K562 (cell line): ENCODE results near the gene SLC39A5. TPM values are rescaled to one million over a fixed set of nuclear protein-coding genes. Genes with fewer than 3 reads are reported as not detected.

Experiments used
- ARID1B ChIP-seq: fragments of 450-650 bp; IDR thresholded peaks from 2 replicates; pipeline ENCODE4 v1.6.1; 2016; ENCODE audit warnings: antibody characterized with exemption, mild to moderate bottlenecking, inconsistent platforms
- CBX5 ChIP-seq: IDR thresholded peaks from 2 replicates; pipeline ENCODE4 v1.6.1; 2014; ENCODE audit warnings: low read depth, borderline replicate concordance
- ELF2 ChIP-seq: fragments of 250-450 bp; sonication (Bioruptor Pico); IDR thresholded peaks from 2 replicates; pipeline ENCODE4 v1.5.0; 2021; ENCODE audit warnings: mild to moderate bottlenecking
- HIVEP1 ChIP-seq: fragments of 250-450 bp; sonication (Bioruptor Pico); IDR thresholded peaks from 2 replicates; pipeline ENCODE4 v1.4.0; 2020; ENCODE audit warnings: mild to moderate bottlenecking
- KLF16 ChIP-seq: IDR thresholded peaks from 2 replicates; pipeline ENCODE4 v1.6.1; 2016; ENCODE audit warnings: antibody characterized with exemption
- NR1H2 ChIP-seq: sonication (generic); formaldehyde crosslinking; IDR thresholded peaks from 2 replicates; pipeline ENCODE4 v1.4.0; 2020; ENCODE audit warnings: mild to moderate bottlenecking, missing genetic modification reagents
- NRF1 ChIP-seq, 2 experiments: fragments of 450-650 bp; IDR thresholded peaks in 1 of 2; conservative IDR thresholded peaks in 1 of 2; 2 replicates each; pipeline ENCODE4 v1.6.1; 2014; ENCODE audit warnings: mild to moderate bottlenecking in 2 of 2
- PATZ1 ChIP-seq: fragments of 250-450 bp; sonication (Bioruptor Pico); IDR thresholded peaks from 2 replicates; pipeline ENCODE4 v1.5.0; 2020; ENCODE audit warnings: mild to moderate bottlenecking, borderline replicate concordance
- SMARCB1 ChIP-seq: IDR thresholded peaks from 2 replicates; pipeline ENCODE4 v1.6.1; 2011; ENCODE audit warnings: improper control_type of control experiment, low read depth; ENCODE audit not compliant: insufficient read length
- SOX6 ChIP-seq: fragments of 450-650 bp; IDR thresholded peaks from 2 replicates; pipeline ENCODE4 v1.6.1; 2014; ENCODE audit warnings: mild to moderate bottlenecking
- TAF1 ChIP-seq: IDR thresholded peaks from 2 replicates; pipeline ENCODE4 v1.6.1; 2011; ENCODE audit warnings: mild to moderate bottlenecking, low read length, moderate library complexity; ENCODE audit not compliant: insufficient read depth, control insufficient read depth, severe bottlenecking; ENCODE audit errors: extremely low read depth
- TBP ChIP-seq: optimal IDR thresholded peaks from 2 replicates; pipeline ENCODE3; 2011; ENCODE audit warnings: low read depth, low read length, improper control_type of control experiment
- VEZF1 ChIP-seq: fragments of 200-800 bp; sonication (Bioruptor generic); IDR thresholded peaks from 2 replicates; pipeline ENCODE4 v1.6.1; 2017; ENCODE audit warnings: missing genetic modification characterization, missing compliant biosample characterization
- YY1 ChIP-seq, 3 experiments: IDR thresholded peaks; 2 replicates each; pipeline ENCODE4 v1.6.1; 2011; ENCODE audit warnings: low read length in 2 of 3, mild to moderate bottlenecking in 2 of 3, moderate library complexity in 2 of 3, borderline replicate concordance in 1 of 3, control low read depth in 1 of 3, low read depth in 1 of 3; ENCODE audit not compliant: insufficient read depth in 3 of 3, insufficient replicate concordance in 2 of 3, control insufficient read depth in 1 of 3, insufficient read length in 1 of 3; ENCODE audit errors: extremely low read depth in 1 of 3
- ZBTB17 ChIP-seq: fragments of 450-650 bp; formaldehyde crosslinking; IDR thresholded peaks from 2 replicates; pipeline ENCODE4 v1.4.0; 2020; ENCODE audit warnings: mild to moderate bottlenecking
- ZFX ChIP-seq: sonication (generic); formaldehyde crosslinking; IDR thresholded peaks from 2 replicates; pipeline ENCODE4 v1.8.0; 2022; ENCODE audit warnings: mild to moderate bottlenecking, missing genetic modification reagents, moderate library complexity
- ZNF324 ChIP-seq: fragments of 250-450 bp; sonication (Bioruptor Pico); IDR thresholded peaks from 2 replicates; pipeline ENCODE4 v1.4.0; 2020; ENCODE audit warnings: mild to moderate bottlenecking
- polyA plus RNA-seq, 8 experiments: library from polyadenylated mRNA; depleted of rRNA in 4 of 8; stranded (reverse) in 5 of 8; unstranded in 3 of 8; fragments of >200 nt; fragmentation: Nextera tagmentation in 2 of 8; fragmentation: Illumina TruSeq in 1 of 8; extraction: Ambion mirVana in 2 of 8; extraction: Trizol in 1 of 8; gene quantifications; 2 replicates each; pipeline versions ENCODE4 v1.2.1 to v1.2.3, GENCODE V29; 2011 to 2014; ENCODE audit warnings: inconsistent platforms in 1 of 8, missing spikeins in 1 of 8
- total RNA-seq, 7 experiments: library from RNA; depleted of rRNA in 6 of 7; stranded (reverse); fragments of >200 nt in 6 of 7; fragmentation: Illumina TruSeq in 2 of 7; extraction: Trizol in 2 of 7; gene quantifications; 2 replicates each; pipeline versions ENCODE4 v1.2.1 to v1.2.3, GENCODE V29; 2011 to 2021; ENCODE audit warnings: low replicate concordance in 1 of 7
- TF ChIP-seq, protein P1 (sequence below), 2 experiments: fragments of 450-650 bp in 1 of 2; sonication (generic) in 1 of 2; formaldehyde crosslinking in 1 of 2; IDR thresholded peaks in 1 of 2; conservative IDR thresholded peaks in 1 of 2; 2 replicates each; pipeline versions ENCODE4 v1.6.1 to v1.8.1; 2016 to 2023; ENCODE audit warnings: mild to moderate bottlenecking in 2 of 2, moderate library complexity in 2 of 2, inconsistent platforms in 1 of 2, missing genetic modification reagents in 1 of 2
- TF ChIP-seq, protein P2 (sequence below), 2 experiments: fragments of 200-800 bp in 1 of 2; sonication (Bioruptor generic) in 1 of 2; sonication (generic) in 1 of 2; formaldehyde crosslinking in 1 of 2; IDR thresholded peaks in 1 of 2; conservative IDR thresholded peaks in 1 of 2; 2 replicates each; pipeline versions ENCODE4 v1.5.0 to v1.6.1; 2016 to 2020; ENCODE audit warnings: missing compliant biosample characterization in 1 of 2, missing genetic modification characterization in 1 of 2, missing genetic modification reagents in 1 of 2

SLC39A5 gene
- total and polyA plus RNA-seq, 9 of the 15 experiments (the other 6 are each of a cell fraction or from before 2014, with no cell fraction given), result 0.08 to 0.10 TPM; not detected in 7

GRCh38 chr12:56189918-56190694 lies 39.7 kb upstream of the SLC39A5 start (continued):
- TF ChIP-seq, protein P1, sequence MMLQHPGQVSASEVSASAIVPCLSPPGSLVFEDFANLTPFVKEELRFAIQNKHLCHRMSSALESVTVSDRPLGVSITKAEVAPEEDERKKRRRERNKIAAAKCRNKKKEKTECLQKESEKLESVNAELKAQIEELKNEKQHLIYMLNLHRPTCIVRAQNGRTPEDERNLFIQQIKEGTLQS (IDR thresholded peaks at IDR 0.05), result peak; percentile 57; the same call in 1 of the 2 replicates
- TF ChIP-seq, protein P1 (CRISPR knock-in tag; conservative IDR thresholded peaks at IDR 0.05), result no peak; the same call in 1 of the 2 replicates
- TF ChIP-seq YY1 (IDR thresholded peaks at IDR 0.05; ENCODE audit: borderline replicate concordance in 1 of 3, control insufficient read depth in 1 of 3, extremely low read depth in 1 of 3, insufficient read depth in 3 of 3, insufficient read length in 1 of 3, insufficient replicate concordance in 2 of 3, low read depth in 1 of 3, low read length in 2 of 3) (peak in 1 of 3 experiments; percentile 28), TAF1 (peak; percentile 48), VEZF1 (peak; percentile 31), PATZ1 (no peak), HIVEP1 (no peak), NR1H2 (CRISPR knock-in tag) (no peak), CBX5 (0 out of 2 replicates have a peak, but pooled peaks have one; percentile 68), ZNF324 (CRISPR knock-in tag) (no peak), ELF2 (CRISPR knock-in tag) (peak; percentile 76; the same call in 1 of the 2 replicates), ARID1B (no peak; the same call in 1 of the 2 replicates), TBP (peak; percentile 99), KLF16 (no peak), ZFX (CRISPR knock-in tag) (peak; percentile 76), ZBTB17 (CRISPR knock-in tag) (no peak), SOX6 (peak; percentile 45; the same call in 1 of the 2 replicates), NRF1 (conservative IDR thresholded peaks at IDR 0.05 in 1 of 2, IDR thresholded peaks at IDR 0.05 in 1 of 2) (peak; percentile 38 to 40), SMARCB1 (no peak)
- TF ChIP-seq, protein P2, sequence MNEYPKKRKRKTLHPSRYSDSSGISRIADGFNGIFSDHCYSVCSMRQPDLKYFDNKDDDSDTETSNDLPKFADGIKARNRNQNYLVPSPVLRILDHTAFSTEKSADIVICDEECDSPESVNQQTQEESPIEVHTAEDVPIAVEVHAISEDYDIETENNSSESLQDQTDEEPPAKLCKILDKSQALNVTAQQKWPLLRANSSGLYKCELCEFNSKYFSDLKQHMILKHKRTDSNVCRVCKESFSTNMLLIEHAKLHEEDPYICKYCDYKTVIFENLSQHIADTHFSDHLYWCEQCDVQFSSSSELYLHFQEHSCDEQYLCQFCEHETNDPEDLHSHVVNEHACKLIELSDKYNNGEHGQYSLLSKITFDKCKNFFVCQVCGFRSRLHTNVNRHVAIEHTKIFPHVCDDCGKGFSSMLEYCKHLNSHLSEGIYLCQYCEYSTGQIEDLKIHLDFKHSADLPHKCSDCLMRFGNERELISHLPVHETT (CRISPR knock-in tag; conservative IDR thresholded peaks at IDR 0.05 in 1 of 2, IDR thresholded peaks at IDR 0.05 in 1 of 2), result no peak
